ENCODE measurements around the gene PSAPL1. TPM values are rescaled to one million over a fixed set of nuclear protein-coding genes. Genes with fewer than 3 reads are reported as not detected.

Gene PSAPL1
- total RNA-seq, 1 donor from 2014 or later: not detected

DNA sequence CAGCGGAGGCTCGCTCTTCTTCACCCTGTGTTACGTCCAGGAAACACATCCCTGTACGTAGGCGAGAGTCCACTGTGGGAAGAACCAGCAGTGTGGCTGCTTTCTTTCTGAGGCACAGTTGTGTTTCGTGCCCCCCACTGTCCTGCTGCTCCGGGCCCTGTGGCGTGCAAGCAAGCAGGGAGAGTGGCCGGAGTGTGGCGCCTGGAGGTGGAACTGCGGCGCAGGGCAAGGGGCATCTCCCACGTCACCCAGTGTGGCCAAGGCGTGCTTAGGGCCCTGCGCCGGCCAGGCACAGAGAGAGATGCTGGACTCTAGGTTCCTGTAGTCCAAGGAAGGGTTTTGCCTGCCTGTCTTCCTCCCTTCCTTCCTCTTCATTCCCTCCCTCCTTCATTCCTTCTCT, 13.3 kb upstream of the PSAPL1 start:
- TF ChIP-seq, protein P1, sequence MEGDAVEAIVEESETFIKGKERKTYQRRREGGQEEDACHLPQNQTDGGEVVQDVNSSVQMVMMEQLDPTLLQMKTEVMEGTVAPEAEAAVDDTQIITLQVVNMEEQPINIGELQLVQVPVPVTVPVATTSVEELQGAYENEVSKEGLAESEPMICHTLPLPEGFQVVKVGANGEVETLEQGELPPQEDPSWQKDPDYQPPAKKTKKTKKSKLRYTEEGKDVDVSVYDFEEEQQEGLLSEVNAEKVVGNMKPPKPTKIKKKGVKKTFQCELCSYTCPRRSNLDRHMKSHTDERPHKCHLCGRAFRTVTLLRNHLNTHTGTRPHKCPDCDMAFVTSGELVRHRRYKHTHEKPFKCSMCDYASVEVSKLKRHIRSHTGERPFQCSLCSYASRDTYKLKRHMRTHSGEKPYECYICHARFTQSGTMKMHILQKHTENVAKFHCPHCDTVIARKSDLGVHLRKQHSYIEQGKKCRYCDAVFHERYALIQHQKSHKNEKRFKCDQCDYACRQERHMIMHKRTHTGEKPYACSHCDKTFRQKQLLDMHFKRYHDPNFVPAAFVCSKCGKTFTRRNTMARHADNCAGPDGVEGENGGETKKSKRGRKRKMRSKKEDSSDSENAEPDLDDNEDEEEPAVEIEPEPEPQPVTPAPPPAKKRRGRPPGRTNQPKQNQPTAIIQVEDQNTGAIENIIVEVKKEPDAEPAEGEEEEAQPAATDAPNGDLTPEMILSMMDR (IDR thresholded peaks at IDR 0.05): no peak
- H3K36me3 Mint-ChIP-seq (ENCODE audit: low read depth): peaks cover 4% of the 10 kb centered on the region
- H3K9me3 Mint-ChIP-seq (ENCODE audit: low read depth): no peaks in the 10 kb centered on the region
- H3K27ac Mint-ChIP-seq (ENCODE audit: unreplicated experiment): no peak overlapping the region
- no peaks in the 10 kb centered on the region for H3K4me1 Mint-ChIP-seq (ENCODE audit: low read depth)
- no peak for DNase-seq (ENCODE audit: low spot score)
- H3K4me3 Mint-ChIP-seq (ENCODE audit: unreplicated experiment): no peak overlapping the region
- peaks cover 35% of the 10 kb centered on the region for H3K27me3 Mint-ChIP-seq (ENCODE audit: low read depth)

DNA sequence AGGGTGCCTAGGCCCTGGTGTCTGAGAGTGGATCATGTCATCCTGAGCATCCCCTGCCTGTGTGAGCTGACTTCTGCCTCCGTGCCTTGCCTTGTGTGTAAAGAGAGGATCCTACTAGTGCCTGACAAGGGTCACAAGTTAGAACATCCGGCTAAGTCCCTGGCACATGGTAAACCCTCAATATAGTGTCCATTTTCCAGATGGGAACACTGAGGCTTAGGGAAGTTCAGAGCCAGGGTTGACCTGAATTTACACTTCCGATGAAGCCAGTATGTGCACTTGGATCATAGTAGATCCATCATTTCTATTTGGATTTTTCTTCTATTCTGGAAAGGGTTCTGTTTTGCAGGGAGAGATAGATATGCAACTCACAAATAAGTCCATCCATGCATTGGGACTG, 12.5 kb upstream of the PSAPL1 start:
- Mint-ChIP-seq H3K4me3 (ENCODE audit: unreplicated experiment) (no peak overlapping the region), H3K36me3 (ENCODE audit: low read depth) (peaks cover 4% of the 10 kb centered on the region), H3K27me3 (ENCODE audit: low read depth) (peaks cover 35% of the 10 kb centered on the region), H3K9me3 (ENCODE audit: low read depth) (no peaks in the 10 kb centered on the region), H3K4me1 (ENCODE audit: low read depth) (no peaks in the 10 kb centered on the region), H3K27ac (ENCODE audit: unreplicated experiment) (no peak overlapping the region)
- TF ChIP-seq, protein P1 (IDR thresholded peaks at IDR 0.05): no peak
- DNase-seq (ENCODE audit: low spot score): no peak

DNA sequence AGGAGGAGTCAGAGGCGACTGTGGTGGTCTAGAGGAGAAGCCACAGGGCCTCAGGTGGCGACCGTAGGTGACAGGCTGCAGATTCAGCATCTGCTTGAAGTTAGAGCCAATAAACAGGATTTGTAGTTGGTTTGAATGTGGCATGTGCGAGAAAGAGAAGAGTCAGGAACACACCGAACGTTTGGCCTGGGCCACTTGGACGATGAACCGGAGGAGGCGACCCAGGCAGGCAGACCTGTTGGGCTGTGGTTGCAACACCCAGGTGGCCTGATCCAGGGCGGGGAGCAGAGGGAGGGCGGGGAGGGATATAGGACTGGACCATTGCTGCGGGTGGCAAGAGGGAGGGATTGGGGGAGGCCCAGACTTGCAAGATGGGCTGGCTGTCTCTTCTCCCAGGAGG, 10.0 kb upstream of the PSAPL1 start:
- TF ChIP-seq, protein P1 (IDR thresholded peaks at IDR 0.05): no peak
- H3K4me3 Mint-ChIP-seq (ENCODE audit: unreplicated experiment): no peak overlapping the region
- H3K9me3 Mint-ChIP-seq (ENCODE audit: low read depth): no peaks in the 10 kb centered on the region
- no peaks in the 10 kb centered on the region for H3K4me1 Mint-ChIP-seq (ENCODE audit: low read depth)
- no peak for DNase-seq (ENCODE audit: low spot score)
- no peak overlapping the region for H3K27ac Mint-ChIP-seq (ENCODE audit: unreplicated experiment)
- H3K36me3 Mint-ChIP-seq (ENCODE audit: low read depth): peaks cover 5% of the 10 kb centered on the region
- H3K27me3 Mint-ChIP-seq (ENCODE audit: low read depth): peaks cover 41% of the 10 kb centered on the region

DNA sequence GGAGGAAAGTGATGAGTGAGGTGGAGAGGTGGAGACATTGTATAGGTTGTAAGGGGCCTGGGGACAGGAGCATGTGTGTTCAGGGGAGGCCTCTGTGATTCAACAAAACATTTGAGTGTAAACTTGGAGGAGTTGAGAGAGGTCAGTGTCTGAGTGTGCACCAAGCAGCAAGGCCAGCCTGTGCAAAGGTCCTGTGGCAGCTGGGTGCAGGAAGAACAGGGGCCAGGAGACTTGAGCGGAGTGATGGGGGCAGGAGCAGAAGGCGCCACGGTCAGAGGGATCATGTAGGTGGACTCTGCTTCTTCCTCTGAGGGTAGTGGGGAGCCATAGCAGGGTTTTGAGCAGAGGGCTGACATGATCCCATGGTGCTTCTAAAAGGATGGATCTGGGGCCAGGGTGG, 9.6 kb upstream of the PSAPL1 start:
- no peak for DNase-seq (ENCODE audit: low spot score)
- H3K4me3 Mint-ChIP-seq (ENCODE audit: unreplicated experiment): no peak overlapping the region
- H3K4me1 Mint-ChIP-seq (ENCODE audit: low read depth): no peaks in the 10 kb centered on the region
- peaks cover 7% of the 10 kb centered on the region for H3K36me3 Mint-ChIP-seq (ENCODE audit: low read depth)
- H3K27me3 Mint-ChIP-seq (ENCODE audit: low read depth): peaks cover 42% of the 10 kb centered on the region
- TF ChIP-seq, protein P1 (IDR thresholded peaks at IDR 0.05): no peak
- no peak overlapping the region for H3K27ac Mint-ChIP-seq (ENCODE audit: unreplicated experiment)
- peaks cover 3% of the 10 kb centered on the region for H3K9me3 Mint-ChIP-seq (ENCODE audit: low read depth)

- Mint-ChIP-seq H3K27me3 (ENCODE audit: low read depth) (peaks cover 41% of the 10 kb centered on the region), H3K9me3 (ENCODE audit: low read depth) (peaks cover 8% of the 10 kb centered on the region), H3K4me3 (ENCODE audit: unreplicated experiment) (no peak overlapping the region), H3K36me3 (ENCODE audit: low read depth) (peaks cover 10% of the 10 kb centered on the region), H3K27ac (ENCODE audit: unreplicated experiment) (no peak overlapping the region), H3K4me1 (ENCODE audit: low read depth) (no peaks in the 10 kb centered on the region)
- no peak for DNase-seq (ENCODE audit: low spot score)
- TF ChIP-seq, protein P1 (IDR thresholded peaks at IDR 0.05): no peak
Measured at GRCh38 chr4:7442574-7443162, 7.9 kb upstream of the PSAPL1 start.
